GM19351 (cell line): ENCODE data around the gene PRR9.

Experiments
- ATAC-seq: cut with Tn5 transposase; IDR thresholded peaks from one replicate; pipeline ENCODE4 v1.9.1; 2021; ENCODE audit warnings: mild to moderate bottlenecking, moderate library complexity; ENCODE audit not compliant: unreplicated experiment

The PRR9 gene

DNA sequence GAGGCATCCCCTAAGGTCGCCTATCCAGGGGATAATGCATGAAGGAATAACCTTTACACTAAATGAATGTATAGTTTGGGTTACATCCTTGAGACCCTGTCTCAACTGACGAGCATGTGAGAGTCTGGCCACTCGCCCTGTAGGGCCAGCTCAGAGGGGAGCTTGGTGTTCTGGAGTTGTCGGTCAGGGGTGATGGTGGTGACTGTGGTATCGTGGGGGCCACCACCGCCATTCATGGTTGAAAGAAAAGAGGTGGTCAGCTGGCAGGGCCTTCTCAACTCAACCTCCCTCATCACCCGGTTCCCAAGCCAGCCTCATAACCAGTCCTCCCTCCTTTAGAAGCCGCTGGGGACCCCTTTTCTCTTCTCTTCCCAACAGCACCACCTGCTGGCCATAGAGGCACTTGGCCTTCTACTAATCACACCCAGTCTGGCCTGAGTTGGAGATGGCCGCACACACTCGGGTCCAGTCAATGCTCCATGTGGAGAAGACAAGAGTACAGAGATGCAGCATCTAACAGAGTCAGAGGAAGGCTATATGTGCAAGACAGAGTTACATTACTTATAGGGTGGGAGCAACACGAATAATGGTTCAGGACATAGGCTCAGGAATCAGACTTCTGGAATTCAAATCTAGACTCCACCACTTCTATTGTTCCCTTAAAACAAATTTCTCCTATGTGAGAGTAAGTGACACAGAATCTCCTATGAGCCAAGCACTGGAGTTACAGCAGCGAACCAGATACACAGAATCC is 11.9 kb downstream of the PRR9 start:
- peak; percentile 59 for ATAC-seq

DNA sequence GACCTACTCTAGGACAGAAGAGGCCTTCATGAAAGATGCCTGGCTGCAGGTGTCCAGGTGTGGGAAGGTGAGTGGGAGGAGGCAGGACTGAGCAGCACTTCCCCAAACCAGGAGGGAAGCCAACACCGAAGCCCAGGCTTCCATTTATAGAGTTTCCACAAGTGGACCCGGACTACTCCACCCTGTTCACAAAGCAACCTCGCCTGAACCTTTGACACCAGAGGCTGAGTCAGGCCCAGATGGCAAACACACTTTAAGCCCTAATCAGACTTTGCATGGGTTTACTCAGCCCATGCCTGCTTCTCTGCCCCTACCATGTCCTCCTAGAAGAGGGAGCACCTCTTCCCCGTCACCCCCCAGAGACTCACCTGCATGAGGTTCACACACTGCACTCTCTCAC is 14.0 kb downstream of the PRR9 start:
- ATAC-seq = no peak

DNA sequence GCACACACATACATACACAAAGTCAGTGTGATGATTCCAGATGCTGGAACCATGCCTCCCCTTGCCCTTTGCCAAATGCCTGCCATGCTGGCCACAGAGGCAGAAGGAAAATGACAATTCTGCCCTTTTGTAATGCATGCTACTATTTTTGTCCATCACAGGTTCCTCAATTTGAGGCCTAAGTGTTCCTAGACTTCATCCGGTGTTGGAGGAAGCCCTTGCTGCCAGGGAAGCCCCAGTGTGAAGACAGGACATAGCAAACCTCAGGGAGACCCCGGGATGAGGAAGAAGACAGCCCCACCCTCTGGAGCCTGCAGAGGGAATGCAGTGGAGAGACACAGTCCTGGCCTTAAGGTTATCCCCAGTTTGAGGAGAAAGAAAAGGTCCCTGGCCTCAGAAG is 14.4 kb downstream of the PRR9 start:
- no peak for ATAC-seq

DNA sequence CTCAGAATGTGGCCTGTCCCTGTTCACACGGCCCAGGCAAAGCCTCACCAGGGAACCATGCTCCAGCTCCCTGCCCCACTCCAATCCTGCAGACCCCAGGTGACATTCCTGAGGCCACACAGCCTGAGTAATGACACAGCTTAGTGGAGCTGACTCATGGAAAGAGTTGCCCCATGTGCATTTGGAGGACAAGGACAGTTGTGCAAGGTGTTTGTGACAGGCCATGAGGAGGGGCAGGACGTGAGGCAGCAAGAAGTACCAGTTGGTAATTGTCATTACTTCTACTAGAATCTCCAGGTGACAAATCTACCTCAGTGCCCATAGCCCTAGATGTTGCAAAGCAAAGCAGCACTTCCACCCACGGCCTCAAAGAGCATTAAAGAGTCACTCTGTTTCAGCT is 15.2 kb downstream of the PRR9 start:
- no peak for ATAC-seq

DNA sequence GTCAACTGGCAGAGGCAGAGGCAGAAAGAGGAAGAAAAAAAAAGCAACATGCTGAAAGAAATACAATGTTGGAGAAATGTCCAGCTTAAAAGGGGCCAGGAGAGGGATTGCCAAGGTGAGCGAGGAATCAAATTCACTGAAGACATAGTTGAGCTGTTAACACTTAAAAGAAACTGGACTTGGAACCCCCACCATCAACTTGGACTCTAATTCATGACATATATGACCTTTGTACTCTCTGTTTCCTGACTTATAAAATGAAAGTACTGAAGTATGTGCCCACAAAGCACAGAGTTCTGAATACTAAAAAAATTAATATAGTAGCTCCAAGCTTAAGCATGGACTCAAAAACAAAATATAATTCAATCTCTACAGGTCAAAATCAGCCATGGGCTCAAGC is 16.1 kb downstream of the PRR9 start:
- ATAC-seq = no peak

DNA sequence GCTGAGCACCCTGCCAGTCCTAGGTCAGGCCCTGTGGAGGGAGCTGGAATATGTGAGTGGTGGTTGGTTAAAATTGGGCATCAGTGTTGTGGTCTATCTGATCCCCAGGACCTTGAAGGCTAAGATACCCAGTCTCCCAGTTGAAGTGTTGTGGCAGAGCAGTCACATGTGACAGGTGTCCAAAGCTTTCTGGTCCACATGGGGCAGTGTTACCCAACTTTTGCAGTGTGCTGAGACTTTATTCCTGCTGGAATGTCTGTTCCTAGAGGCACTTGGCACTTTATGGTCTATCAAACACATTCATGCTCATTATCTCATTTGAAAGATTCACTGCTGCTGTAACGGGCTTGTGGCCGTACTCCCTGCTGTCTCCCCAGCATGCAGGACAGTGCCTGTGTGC is 21.1 kb downstream of the PRR9 start:
- no peak for ATAC-seq

DNA sequence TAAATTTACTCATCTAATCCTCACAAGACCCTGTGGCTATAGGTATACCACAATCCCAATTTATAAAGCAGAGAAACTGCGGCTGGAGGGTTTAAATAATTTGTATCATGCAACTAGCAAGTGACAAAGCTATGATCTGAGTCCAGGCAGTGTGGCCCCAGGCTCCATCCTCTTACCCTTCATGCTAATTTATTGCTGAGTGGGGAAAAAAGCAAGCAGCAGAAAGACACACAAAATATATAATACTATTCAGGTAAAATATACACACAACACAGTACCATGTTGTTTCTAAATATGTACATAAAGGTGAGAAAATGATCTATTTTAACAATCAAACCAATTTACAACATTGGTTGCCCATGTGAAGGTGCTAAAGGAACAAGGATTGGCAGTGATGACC is 24.8 kb downstream of the PRR9 start:
- ATAC-seq = no peak

DNA sequence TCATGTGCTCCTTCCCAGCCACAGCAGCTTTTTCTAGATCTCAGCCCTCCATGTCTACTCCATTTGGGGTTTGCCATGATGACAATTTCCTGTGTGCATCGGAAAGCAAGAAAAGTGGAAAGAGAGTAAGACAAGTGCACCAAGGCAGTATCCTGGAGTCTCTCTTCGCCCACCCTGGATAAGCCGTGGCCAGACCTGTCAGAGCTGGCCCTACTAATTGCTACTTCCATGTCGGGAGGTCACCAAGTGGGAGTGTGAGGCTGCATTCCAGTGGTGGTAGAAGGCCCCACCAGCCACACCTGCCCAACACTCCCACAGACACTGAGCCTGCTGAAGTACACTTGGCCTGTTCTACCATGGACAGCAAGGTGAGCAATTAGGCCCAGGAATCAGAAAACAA is 28.1 kb downstream of the PRR9 start:
- no peak for ATAC-seq

DNA sequence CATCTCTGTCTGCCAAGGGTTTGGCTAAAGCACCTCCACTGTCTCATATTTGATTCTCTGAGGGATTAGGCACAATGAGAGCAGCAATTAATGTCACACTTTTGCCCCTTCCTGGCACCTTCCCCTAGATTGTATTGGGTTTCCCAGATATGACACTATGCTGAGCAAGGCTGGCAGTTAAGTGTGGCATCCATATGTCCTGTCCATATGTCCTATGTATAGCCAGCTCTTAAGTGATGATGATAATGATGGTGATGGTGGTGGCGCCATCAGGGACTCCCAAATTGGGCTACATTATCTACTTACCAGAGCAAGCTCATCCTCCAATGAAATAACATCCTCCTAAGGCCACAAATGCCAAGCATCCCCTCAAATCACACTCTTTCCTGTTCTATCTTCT is 28.6 kb downstream of the PRR9 start:
- ATAC-seq = no peak

DNA sequence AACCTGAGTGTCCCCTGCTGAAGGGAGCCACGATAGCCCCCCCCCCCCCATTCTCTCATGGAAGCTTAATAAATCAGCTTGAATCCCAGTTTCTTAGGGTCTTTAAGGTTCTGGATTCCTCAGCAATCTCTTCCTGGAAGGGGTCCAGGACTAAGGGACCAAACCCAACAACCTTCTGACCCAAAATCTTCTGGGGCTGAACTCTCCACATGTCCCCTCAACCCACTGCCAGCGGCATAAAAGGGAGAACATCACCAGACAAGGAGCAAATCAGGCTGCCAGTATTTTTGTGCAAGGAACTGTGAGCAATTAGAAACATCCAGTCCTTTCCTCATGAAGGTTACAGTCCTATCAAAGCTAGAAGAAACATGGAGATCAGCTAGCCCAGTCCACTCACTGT is 29.4 kb downstream of the PRR9 start:
- ATAC-seq = no peak

DNA sequence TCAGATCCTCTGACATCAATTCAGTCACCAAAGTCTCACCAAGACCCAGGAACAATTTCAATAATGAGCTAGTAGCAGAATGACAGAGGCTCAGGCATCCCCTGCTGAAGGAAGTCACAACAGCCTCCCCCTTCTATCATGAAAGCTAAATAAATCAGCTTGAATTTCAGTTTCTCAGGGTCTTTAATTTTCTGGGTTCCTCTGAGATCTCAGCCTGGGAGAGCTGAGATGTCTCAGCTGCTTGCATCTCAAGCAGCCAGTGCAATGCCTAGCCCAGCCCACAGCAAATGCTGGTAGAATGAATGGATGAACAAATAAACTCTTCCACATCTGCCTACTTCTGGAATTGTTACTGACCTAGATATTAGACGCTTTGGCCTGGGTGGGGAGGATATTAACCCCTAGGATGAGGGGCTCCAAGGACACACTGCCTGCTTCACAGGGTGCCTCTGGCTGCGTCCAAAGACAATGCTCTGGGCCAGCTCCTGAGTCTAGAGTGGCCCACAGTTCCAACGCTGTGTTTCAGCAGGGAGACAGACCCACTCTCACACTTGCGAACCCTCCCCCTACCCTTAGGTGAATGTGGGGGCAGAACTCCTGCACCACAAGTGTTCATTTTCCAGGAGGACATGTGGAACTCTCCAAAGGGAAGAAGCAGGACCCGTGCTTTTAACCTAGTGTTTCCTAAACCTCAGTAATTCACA is 30.9 kb downstream of the PRR9 start:
- ATAC-seq = no peak

DNA sequence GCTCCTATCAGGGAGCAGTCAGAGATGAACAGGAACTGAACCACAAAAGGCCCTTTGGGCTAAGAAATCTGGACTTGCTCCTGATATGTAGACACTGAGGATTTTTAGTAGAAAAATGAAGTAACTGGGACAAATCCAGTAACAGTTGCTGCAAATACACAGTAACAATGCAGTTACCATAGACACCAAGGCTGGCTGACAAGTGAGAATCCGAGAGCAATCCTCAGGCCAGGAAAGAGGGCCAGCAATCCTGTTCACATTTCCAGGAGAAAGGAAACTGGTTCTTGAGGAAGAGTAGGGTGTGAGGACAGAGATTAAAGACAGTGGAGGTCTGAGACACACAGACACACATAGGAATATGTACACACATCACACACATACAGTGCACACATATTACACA is 32.8 kb downstream of the PRR9 start:
- no peak for ATAC-seq

DNA sequence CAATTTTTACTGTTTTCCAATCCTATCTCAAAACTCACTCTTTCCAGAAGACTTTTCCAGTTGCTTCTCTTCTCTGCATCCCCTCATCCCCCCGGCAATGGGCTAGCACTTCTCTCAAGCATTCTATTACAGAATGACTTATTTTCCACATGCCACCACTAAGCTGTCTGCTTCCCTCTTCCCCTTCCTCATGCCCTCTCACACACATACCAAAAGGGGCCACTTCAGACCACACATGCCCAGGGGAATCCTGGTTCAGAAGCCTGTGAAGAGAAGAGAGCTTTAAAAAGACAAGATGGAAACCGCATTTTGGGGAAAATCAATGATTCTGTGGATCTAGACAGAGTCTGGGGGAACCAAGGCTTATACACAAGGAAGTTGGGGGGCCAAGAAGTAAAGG is 33.7 kb downstream of the PRR9 start:
- ATAC-seq = no peak

DNA sequence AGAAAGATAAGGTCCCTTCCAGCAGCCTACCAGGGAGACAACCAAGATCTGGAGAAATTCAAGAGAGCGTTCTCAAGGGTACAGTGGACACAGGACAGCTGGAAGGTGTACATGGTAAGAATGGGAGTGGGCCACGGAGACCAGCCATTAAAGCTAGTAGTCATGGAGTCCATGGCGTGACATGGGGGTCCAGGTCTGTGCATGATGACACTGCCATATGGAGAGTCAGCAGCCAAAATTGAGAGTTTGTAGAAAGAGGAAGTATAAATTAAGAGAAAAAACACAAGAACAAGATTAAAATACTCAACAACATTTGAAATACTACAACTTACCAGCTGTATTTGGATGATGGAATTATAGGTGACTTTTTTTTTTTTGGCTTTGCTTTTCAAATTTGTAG is 34.2 kb downstream of the PRR9 start:
- no peak for ATAC-seq

DNA sequence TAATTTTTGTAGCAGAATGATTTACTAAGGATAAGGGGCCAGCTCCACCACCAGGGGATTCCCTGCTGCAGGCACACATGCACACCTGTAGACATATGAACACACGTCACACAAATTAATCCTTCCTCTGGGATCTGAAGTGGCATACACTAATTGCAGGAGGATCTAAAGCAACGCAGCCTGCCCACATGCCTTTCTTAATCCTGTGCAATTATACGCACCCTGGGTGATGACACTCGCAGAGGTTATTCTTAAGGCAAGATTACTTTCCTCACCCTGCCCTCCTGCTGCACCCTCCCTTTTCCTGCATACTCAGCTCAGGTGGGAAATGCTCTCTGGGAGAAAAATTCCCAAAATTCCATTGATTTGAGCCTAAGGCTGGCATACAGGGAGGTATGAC is 34.6 kb downstream of the PRR9 start:
- ATAC-seq = no peak

DNA sequence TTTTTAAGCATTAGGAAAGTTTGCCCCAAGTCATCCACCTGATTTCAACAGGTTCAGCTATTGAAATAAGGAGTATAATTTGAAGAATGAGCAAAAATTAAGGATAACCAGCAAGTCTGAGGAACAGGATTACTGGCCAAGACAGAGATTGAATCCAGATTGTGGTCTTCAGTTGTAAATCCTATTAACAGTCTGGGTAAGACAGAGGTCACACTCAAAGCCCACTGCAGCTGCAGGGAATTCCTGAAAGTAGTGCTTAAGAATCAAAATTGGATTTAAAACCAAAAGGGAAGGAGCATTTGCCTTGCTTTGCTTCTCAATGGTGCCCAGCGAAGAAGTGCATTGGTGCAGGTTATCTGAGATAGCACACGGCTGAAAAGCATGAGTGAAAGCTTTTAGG is 35.7 kb downstream of the PRR9 start:
- ATAC-seq = no peak

DNA sequence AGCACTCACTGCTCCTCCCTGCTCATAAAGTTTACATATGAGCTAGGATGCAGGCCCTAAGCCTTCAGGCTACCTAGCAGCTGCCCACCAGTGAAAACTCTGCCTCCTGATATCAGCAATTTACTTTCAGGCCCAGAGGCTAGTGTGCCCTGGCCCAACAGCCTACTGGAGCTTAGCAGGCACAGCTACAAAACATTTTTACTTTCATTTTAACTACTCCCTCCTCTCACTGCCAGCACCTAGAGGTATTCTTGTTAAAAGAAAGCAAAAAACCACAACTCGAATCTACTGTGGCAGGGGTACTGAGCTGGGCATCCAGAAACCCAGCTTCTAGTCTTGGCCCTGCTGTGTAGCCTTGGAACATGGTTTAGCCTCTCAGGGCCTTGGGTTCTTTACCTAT is 36.3 kb downstream of the PRR9 start:
- ATAC-seq = no peak

DNA sequence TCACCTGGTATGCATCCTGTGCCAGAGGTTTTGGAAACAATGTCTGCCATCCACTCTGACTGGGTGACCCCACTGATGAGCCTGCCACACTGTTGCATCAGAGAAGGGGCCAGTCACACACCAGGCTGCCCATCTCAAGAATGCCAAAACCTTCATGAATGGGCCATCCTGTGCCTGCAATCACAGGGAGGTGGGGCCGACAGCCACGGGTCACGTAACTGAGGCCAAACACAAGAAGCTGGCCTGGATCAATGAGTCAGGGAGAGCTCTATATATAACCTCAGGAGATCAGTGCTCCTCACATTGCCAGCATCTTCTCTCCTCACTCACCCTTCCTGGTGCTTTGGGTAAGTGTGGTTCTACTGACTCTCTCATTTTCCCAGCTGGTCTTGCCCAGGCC is 42.0 kb downstream of the PRR9 start, which contains the start of gene LORICRIN:
TSS of gene LORICRIN (plus strand) at position 301 of the 400 bp plus-strand sequence. CDS start 1,263 bp downstream, outside the sequence.
- ATAC-seq = no peak

DNA sequence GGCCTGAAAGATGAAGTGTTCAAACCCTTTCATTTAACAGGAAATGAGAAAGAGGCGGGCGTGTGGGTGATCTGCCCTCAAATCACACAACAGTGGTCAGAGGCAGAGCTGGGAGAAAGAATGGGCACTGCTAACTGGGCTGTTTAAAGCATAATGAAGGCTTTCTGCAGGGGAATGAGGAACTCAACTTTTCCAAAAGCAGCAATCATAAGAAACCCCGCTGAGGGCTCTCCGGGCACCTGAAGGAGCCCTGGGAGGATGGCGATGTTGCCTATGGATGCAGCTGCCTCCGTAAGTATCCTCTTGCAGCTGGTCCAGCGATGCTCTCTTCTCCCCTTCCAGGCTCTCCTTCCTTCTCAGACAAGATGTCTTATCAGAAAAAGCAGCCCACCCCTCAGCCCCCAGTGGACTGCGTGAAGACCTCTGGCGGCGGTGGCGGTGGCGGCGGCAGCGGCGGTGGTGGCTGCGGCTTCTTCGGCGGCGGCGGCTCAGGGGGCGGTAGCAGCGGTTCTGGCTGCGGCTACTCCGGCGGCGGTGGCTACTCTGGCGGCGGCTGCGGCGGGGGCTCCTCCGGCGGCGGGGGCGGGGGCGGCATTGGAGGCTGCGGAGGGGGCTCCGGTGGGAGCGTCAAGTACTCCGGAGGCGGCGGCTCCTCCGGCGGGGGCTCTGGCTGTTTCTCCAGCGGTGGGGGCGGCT is 43.3 kb downstream of the PRR9 start:
- ATAC-seq = no peak

DNA sequence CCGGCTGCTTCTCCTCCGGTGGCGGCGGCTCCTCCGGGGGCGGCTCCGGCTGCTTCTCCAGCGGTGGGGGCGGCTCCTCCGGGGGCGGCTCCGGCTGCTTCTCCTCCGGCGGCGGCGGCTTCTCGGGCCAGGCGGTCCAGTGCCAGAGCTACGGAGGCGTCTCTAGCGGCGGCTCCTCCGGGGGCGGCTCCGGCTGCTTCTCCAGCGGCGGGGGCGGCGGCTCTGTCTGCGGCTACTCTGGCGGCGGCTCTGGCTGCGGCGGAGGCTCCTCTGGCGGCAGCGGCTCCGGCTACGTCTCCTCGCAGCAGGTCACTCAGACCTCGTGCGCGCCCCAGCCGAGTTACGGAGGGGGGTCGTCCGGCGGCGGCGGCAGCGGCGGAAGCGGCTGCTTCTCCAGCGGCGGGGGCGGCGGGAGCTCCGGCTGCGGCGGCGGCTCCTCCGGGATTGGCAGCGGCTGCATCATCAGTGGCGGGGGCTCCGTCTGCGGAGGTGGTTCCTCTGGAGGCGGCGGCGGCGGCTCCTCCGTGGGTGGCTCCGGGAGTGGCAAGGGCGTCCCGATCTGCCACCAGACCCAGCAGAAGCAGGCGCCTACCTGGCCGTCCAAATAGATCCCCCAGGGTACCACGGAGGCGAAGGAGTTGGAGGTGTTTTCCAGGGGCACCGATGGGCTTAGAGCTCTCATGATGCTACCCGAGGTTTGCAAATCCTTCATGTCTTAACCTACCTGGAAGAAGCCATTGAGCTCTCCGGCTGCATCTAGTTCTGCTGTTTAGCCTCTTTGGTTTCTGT is 44.1 kb downstream of the PRR9 start:
- ATAC-seq = no peak

DNA sequence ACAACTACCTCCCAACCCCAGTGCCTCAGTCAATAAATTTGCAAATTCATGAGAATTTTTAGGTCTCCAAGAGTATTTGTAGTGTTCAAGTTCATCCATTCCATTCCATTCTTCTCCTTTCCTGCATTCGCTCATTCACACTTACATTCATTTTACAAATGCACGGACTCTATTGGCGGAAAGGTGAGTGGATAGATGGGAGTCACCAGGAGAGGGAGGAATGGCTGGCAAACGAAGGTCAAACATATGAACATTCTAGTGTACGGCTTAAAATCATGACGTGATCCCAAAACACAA is 44.6 kb downstream of the PRR9 start:
- no peak for ATAC-seq
